ENCODE data around the gene MYADM. TPM values are rescaled to one million over a fixed set of nuclear protein-coding genes. Genes with fewer than 3 reads are reported as not detected.

Gene MYADM
- total RNA-seq, 1 experiment from 2014 or later = 78.6 TPM

GRCh38 chr19:53908106-53908934 is 40.6 kb downstream of the MYADM start:
- Mint-ChIP-seq H3K27ac (peak overlapping the region; percentile 92), H3K4me1 (peaks cover 41% of the 10 kb centered on the region), H3K27me3 (ENCODE audit: low read depth) (peaks cover 68% of the 10 kb centered on the region), H3K9me3 (no peaks in the 10 kb centered on the region), H3K36me3 (0 out of 2 replicates have a peak, but pooled peaks cover 5% of the 10 kb centered on the region), H3K4me3 (peak overlapping the region; percentile 88)
- POLR2A ChIA-PET = interaction anchor here (1.0 to 2.0 kb wide), 4 partner anchors 18 to 72 kb away, joined by 3 to 8 read pairs (median 6); partner anchors contain the start of gene MYADM
- DNase-seq (ENCODE audit: low spot score) (peak; percentile 94), ATAC-seq (peak; percentile 75)
- CTCF ChIA-PET = interaction anchor here (0.6 to 3.2 kb wide), 13 partner anchors 9 to 123 kb away, joined by 3 to 21 read pairs (median 4); partner anchors contain the start of genes MYADM and PRKCG
- no peak for TF ChIP-seq AR (CRISPR knock-in tag; IDR thresholded peaks at IDR 0.05)
- TF ChIP-seq USF1 (CRISPR knock-in tag; IDR thresholded peaks at IDR 0.05) = no peak
- TF ChIP-seq FOXJ3 (CRISPR knock-in tag; IDR thresholded peaks at IDR 0.05; ENCODE audit: borderline replicate concordance) = no peak
- no peak for TF ChIP-seq USF2 (CRISPR knock-in tag; IDR thresholded peaks at IDR 0.05)
- TF ChIP-seq ESRRA (CRISPR knock-in tag; IDR thresholded peaks at IDR 0.05; ENCODE audit: borderline replicate concordance) = no peak
- TF ChIP-seq ETV6 (CRISPR knock-in tag; IDR thresholded peaks at IDR 0.05) = 0 out of 2 replicates have a peak, but pooled peaks have one; percentile 13
- no peak for TF ChIP-seq CDX4 (CRISPR knock-in tag; IDR thresholded peaks at IDR 0.05; ENCODE audit: borderline replicate concordance)
- TF ChIP-seq CREM (CRISPR knock-in tag; IDR thresholded peaks at IDR 0.05) = peak; percentile 34; the same call in 1 of the 2 replicates
- no peak for TF ChIP-seq ATF3 (CRISPR knock-in tag; conservative IDR thresholded peaks at IDR 0.05)
- no peak for TF ChIP-seq MYBL2 (CRISPR knock-in tag; IDR thresholded peaks at IDR 0.05)
- peak; percentile 61; the same call in 1 of the 2 replicates for TF ChIP-seq HMGXB4 (CRISPR knock-in tag; IDR thresholded peaks at IDR 0.05)
- no peak for TF ChIP-seq GABPB1 (CRISPR knock-in tag; IDR thresholded peaks at IDR 0.05)
- TF ChIP-seq MAX (CRISPR knock-in tag; IDR thresholded peaks at IDR 0.05) = no peak
- no peak for TF ChIP-seq ZNF425 (CRISPR knock-in tag; conservative IDR thresholded peaks at IDR 0.05)
- no peak for TF ChIP-seq EMX1 (CRISPR knock-in tag; IDR thresholded peaks at IDR 0.05)
- no peak for TF ChIP-seq MLX (CRISPR knock-in tag; IDR thresholded peaks at IDR 0.05)
- no peak for TF ChIP-seq ATF1 (CRISPR knock-in tag; IDR thresholded peaks at IDR 0.05)
- TF ChIP-seq KAT7 (CRISPR knock-in tag; IDR thresholded peaks at IDR 0.05; ENCODE audit: borderline replicate concordance) = no peak
- TF ChIP-seq ELF4 (CRISPR knock-in tag; IDR thresholded peaks at IDR 0.05; ENCODE audit: low read depth) = peak; percentile 87
- no peak for TF ChIP-seq ZNF423 (CRISPR knock-in tag; IDR thresholded peaks at IDR 0.05)
- no peak for TF ChIP-seq ZNF396 (CRISPR knock-in tag; IDR thresholded peaks at IDR 0.05; ENCODE audit: borderline replicate concordance)
- 0 out of 2 replicates have a peak, but pooled peaks have one; percentile 13 for TF ChIP-seq FOXK1 (CRISPR knock-in tag; IDR thresholded peaks at IDR 0.05)
- 0 out of 2 replicates have a peak, but pooled peaks have one; percentile 36 for TF ChIP-seq NFE2L1 (CRISPR knock-in tag; IDR thresholded peaks at IDR 0.05)
- no peak for TF ChIP-seq SMAD3 (CRISPR knock-in tag; IDR thresholded peaks at IDR 0.05; ENCODE audit: borderline replicate concordance)
- 0 out of 2 replicates have a peak, but pooled peaks have one; percentile 35 for TF ChIP-seq SP1 (CRISPR knock-in tag; conservative IDR thresholded peaks at IDR 0.05)
- TF ChIP-seq SMAD4 (CRISPR knock-in tag; IDR thresholded peaks at IDR 0.05) = no peak
- TF ChIP-seq CBFB (CRISPR knock-in tag; IDR thresholded peaks at IDR 0.05; ENCODE audit: low read depth) = no peak

All from WTC11 (cell line).